ENCODE results near the gene MAP7.

Gene MAP7

DNA sequence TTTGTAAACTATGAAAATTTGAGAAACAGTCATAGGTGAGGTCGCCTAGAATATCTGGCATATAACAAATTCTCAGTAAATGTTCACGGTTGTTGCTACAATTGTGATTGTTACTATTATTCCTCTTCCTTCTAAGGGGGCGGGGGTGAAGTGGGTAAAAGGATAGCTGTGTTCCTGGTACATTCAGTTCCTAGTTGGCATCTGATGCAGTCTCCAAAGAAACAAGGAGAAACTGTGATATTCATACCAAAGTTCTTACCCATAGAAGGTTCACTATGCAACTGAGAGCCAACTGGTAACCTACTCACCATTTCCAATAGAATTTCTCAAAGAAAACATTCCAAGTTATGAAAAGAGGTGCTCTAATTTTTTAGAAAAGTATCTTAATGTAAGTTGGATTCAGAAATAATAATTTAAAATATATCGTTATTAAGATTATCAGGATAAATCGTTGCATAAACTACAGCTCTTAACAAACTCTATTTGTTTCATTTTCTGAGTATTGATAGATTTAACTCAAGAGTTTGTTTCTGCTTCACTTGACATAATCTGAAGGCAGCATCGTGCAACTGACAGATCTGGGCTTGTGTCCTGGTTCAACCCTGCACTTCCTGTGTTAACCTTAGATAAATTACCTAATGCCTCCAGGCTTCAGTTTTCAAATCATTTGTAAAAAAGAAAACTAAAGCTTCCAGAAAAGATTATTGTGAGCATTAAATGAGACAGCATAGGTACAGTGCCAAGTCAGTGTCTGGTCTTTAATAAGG lies 13.3 kb upstream of the MAP7 start:
- DNase-seq = no peak

DNA sequence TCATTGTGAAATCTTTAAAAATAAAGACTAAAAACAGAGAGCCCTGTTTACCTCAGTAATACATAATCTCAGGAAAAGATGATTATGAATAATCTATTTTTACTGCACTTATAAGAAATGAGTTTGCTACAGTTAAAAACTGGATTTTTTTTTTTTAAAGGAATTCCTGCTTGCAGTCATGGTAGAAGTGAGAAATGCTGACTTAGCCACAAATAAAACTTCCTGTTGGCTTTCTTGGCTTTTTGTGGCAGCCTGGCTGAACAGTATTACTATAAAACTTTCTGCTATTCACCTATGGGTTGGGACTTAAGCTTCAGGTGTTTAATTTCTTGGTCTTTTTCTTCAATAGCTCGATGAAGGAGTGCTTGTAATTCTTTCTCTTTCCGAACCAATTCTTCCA lies 12.0 kb upstream of the MAP7 start:
- no peak for DNase-seq

DNA sequence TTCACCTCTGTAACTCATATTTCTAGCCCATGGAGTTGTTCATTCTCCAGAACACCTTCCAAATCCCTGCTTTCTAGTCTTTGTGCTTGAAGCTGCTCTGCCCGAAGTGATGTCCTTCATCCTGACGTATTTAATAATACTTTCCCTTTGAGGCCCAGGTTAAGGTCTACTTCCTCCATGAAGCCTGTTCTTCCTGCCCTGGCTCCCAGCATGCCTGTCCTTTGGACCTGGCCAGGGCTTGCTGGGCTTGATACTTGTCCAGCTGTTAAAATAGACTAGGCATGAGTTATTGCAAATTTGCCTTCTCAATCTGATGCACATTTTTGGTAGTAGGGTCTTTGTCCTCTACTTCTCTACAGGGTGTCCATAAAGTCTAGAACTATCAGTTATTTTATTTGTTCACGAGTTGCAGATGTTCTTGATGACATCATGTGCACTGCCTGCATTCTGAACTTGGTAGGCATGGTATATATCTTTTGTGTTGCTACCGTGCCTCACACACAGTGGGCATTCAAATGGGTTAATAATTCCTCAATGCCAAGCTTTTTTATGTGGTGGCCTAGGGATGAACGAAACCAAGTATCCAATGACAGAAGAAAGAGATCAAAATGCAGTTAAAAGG lies 3.1 kb upstream of the MAP7 start:
- DNase-seq = no peak

DNA sequence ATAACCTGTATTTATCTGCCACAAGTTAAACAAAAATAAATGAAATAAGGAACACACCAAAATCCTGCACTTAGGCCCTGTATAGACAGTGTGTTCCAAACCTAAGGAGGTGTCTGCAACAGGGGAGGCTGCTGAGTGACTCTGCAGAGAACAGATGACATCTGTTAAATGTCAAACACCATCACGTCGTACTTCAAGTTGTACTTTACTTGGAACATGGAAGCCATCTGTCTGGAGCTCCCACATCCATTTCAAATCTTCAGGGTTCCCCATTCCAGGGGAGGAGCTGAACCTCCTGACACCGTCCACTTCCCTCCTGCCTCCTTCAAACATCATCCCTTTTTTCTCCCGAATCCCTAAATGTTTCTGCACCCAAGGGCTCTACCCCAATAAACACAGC lies 1.8 kb upstream of the MAP7 start:
- no peak for DNase-seq

DNA sequence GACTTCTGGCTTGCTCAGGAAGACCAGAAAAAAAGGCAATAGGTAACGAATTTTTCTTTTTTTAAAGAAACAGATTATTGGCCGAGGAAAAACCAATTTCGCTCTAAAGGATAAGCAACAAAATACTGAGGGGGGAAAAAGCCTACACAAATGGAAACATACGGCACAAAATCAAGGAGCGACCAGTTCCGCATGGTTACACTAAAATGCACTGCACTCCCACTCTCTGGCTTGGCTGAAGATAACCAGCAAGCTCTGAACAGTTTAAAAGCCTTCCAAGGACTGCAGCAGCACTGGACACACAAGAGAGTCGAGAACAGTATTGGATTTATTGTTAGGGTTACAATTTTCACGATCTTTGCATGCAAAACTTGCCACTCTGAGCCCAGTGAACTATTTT lies 881 bp upstream of the MAP7 start:
- no peak for DNase-seq

DNA sequence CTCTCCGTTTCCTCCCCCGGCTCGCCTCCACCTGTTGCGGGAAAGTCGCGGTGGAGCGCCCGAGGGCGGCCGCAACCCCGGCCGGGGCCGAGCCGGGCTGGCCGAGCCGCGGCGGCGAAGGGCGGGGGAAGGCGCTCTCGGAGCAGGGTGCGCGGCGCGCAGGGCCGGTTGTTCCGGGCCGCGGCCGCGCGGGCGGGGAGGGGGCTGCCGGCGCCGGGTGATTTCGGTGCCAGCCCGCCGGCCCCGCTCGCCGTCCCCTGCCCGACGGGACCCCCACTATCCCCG lies 235 bp downstream of the MAP7 start:
- no peak for DNase-seq

DNA sequence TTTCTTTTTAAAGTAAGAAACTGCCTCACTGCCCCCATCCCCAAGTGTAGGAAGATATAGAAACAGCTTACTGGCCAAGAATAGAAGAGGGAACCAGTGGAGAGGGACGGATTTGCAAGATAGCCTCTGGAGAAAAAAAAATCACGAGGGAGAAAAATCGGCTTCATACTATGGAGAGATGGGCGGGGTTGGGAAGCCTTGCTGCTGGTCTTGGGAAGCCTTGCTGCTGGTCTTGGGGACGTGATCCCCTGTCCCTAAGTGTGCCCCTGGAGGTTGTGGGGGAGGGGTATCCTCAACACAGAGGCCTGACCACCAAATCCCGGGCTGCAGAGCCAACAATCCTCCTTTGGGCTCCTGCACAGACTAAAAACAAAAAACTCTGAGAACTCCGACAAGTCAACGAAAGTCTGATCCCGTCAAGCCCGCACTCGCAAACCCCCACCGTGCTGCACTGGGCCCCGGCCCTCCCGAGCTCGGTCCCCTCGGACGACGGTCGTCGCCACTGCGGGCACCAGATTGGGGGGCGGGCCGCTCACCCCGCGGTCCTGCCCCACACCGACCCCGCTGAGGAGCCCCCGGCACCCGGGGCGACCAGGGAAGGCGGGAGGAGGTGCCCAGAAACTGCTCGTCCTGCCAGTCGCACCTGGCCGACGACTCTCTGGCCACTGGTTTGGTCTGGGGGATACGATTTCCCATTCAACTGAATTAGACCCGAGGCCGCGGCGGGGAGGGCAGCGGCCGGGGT lies 750 bp downstream of the MAP7 start:
- DNase-seq = no peak

DNA sequence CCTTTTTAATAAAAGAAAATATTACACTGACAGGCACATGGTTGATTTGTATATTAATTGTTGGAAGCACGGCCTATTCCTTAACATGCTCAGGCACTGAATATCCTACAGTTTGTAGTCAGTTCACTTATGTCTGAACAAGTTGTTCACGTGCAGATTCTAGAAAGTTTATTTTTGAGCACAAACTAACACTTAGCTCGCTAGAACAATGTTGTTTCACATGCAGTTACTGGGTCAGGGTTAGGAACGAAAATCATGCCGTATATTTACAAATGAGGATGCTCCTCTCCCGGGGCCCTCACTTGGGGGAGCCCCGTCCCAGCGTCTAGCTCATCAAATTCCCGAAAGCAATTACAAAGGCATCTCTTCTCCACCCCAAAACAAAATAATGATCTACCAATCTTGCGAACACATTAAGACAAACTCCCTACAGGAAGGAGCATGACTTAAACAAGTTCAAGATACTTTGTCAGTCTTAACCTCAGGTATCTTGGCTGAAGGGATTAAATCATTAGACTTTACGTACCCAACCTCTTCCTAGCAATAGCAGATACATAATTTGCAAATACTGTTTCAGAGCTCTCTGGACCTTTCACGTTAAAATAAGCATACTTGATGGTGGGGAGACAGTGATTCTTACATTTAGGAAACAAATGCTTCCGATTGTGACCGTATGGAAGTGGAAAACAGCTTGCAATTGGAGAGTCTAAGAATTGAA lies 1.5 kb downstream of the MAP7 start:
- DNase-seq = no peak

DNA sequence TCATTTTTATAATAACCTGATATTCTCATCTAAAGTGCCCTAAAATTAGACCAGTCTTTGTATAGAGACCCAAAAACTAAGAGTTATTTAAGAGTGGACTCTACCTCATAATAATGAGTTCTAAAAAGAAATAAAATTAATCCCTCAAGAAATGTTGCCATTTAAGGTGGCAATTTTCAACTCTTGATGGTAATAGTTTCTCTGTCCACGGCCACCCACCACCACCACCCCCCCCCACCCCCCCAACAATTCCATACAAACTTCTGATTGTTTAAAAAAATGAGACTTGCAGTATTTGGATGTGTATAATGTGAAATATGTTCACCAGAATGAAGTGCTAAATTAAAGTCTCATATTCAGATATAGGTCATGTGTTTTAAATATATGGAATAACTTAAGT lies 2.4 kb downstream of the MAP7 start:
- DNase-seq = no peak

DNA sequence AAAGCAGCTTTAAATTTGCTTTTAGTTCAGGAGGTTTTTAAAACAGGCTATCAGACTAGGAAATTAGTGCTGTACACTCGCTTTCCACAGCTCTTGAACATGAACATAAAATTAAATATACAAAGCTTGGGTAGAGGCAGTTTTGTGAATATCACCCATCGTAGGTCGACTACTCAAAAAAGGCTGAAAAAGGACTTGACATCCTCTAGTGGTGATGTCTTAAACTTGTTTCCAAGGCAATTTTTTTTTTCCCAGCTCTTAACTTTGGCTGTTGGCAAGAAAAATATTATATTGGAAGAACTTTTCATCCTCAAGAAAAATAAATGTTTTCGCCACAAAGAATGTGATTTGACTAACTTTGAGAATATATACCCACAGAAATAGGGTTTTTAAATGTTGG lies 2.9 kb downstream of the MAP7 start:
- no peak for DNase-seq

DNA sequence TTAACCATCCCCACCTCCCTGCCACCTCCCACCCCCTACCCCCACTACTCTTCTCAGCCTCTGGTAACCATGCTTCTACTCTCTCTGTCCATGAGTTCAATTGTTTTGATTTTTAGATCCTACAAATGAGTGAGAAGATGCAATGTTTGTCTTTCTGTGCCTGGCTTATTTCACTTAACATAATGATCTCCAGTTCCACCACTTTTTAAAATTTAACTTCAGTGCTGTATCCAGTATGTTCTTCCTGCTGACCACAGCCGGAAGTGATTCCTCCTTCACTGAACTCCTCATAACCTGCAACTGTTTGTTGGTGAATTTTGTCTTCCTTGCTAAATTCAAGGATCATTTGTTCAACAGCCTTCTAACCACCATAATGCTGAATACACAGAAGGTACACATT lies 3.9 kb downstream of the MAP7 start:
- no peak for DNase-seq

DNA sequence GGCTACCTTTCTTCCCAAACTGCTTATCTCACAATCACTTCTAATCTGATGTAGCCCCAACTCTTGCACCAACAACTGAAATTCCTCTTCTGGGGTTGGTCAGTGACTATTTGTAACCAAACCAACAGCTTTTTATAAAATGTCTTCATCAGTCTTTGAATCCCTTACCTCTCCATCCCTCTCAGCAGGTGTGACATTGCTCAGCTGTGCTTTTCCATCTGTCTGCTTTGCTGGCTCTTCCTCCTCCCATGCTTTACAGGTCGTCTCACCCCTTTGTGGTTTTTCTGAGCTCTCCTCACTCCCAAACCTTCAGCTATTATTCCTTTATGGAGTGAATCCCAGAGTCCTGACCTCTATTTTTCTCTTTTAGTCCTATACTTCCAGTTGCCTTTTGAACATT lies 5.9 kb downstream of the MAP7 start:
- DNase-seq = no peak

DNA sequence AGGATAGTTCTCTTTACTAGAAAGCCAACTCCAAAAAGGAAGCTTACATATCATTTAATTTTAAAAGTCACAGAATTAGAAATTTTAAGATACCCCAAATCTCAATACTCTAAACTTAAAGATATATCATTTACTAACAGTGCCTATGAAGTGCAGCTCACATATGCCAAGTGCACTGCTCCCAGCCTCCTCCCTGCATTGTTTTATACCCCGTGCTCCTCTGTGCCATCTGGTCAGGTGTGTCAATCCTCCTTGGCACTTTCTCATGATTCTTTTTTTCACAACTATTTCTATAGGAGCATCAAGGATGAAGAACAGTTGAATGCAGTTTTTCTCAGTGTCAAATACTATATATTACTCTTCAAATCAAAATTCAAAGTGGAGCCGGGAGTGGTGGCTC lies 8.8 kb downstream of the MAP7 start:
- DNase-seq = no peak

DNA sequence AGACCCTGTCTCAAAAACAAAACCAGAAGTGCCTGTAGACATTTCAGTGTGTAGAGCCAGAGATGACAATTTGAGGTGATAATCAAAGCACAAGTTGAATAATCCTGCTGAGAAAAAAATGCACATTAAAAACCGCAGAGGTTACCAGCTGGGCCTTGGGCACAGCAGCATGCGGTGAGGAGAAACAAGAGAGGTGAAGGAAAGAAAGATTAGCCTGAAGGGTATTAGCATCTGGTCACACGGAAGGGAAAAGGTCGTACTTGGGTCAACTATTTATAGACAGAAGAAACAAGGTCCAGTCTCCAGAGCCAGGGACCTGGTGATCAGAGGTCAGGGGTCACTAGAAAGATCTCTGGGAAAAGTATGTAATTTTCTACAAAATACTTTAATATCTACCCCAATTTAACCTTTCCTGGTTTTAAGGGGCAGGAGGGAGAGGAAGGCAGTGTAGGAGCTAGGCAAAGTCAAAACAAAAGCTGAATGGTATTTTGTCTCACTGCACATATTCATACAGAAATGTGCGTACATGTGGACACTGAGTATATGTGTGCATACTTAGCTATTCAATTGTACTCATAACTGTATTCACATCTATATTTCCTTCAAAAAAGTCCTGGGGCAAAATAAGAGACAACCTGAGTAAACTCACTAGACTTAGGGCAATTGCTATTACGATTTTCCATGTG lies 10.1 kb downstream of the MAP7 start:
- DNase-seq = no peak

DNA sequence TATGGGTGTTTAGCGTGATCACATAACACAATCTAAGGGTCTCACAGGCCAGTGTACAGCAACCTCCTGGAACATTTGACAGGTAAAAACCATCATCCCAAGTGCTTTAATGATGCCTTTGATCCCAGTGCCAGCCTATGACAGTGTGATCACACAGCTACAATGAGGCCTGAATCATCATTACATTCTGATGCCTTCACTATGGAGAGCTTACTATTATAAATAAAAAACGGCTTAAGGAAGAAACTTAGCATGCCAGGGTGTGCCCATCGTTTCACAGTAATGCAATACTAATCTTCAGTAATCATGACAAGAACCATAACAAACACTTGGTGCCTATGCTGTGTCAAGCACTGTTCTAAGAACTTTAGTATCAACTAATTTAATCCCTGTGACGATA lies 11.4 kb downstream of the MAP7 start:
- no peak for DNase-seq

DNA sequence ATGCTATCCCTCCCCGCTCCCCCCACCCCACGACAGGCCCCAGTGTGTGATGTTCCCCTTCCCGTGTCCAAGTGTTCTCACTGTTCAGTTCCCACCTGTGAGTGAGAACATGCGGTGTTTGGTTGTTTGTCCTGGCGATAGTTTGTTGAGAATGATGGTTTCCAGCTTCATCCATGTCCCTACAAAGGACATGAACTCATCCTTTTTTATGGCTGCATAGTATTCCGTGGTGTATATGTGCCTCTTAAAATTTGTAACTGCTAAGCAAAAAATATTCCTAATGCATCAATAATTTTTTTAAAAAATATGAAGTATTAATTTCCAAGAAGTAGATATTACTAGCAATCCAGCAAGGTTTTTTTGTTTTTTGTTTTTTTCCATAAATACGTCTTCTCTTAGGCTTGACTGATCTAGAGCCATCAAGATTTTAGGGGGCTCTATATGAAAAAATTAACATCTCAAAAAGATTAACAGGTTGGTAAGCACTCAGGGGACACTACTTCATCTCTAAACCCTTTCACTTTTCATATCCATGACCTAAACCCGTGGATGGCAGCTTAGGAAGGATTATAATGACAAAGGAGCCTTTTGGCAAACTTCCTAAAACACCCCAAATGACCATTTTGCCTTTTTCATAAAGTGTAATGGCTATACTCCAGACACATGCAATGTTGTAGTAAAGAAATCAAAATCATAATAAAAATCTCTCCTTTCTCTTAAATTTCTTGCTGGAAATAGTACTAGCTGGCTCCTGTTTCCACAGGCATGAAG lies 14.2 kb downstream of the MAP7 start:
- no peak for DNase-seq

DNA sequence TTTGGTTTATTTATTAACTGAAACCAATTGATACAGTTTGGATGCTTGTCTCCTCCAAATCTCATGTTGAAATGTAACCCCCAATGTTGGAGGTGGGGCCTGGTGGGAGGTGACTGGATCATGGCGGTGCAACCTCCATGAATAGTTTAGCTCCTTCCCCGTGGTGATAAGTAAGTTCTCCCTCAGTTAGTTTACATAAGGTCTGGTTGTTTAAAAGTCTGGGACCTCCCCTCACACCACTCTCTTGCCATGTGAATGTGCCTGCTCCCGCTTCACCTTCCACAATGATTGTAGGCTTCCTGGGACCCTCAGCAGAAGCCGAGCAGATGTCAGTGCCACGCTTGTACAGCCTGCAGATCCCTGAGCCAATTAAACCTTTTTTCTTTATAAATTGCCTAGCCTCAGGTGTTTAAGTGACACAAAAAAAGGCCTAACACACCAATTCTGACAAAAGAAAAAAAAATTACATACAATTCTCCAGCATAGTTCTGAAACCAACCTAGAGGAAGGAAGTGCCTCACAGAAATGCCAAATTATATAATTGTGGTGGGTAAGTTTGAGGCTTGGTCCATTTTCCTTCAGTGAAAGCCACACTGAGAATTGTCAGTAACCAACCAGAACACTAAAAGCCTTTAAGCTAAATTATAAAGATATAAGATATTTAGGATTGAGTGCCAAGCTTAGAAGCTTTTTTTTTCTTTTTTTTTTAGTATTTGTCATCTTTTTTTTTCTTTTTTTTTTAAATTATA lies 15.0 kb downstream of the MAP7 start:
- DNase-seq = no peak

DNA sequence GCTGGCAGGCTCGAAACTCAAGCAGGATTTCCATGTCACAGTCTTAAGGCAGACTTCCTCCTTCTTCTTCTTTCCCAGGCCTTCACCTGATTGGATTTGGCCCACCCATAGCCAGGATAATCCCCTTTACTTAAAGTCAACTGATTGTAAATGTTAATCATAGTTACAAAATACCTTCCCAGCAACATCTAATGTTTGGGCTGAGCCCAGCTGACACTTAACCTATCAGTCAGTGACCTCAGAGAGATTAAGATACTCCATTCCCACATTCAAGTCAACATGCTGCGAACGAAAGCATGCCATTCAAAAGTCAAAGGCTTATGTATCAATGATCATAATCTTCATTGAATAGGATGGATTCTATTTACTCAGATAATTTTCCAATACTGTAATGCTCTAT lies 16.0 kb downstream of the MAP7 start:
- no peak for DNase-seq

DNA sequence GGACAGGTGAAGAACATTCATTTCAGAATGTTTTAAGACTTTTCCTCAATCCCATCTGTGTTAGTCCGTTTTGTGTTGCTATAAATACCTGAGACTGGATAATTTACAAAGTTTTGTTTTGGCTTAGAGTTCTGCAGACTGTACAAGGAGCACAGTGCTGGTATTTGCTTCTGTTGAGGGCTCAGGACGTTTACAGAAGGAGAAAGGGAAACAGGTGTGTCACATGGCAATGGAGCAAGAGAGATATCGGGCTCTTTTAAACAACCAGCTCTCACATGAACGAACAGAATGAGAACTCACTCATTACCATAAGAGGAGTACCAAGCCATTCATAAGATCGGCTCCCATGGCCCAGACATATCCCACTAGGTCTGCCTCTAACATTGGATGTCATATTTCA lies 16.7 kb downstream of the MAP7 start:
- DNase-seq = no peak

DNA sequence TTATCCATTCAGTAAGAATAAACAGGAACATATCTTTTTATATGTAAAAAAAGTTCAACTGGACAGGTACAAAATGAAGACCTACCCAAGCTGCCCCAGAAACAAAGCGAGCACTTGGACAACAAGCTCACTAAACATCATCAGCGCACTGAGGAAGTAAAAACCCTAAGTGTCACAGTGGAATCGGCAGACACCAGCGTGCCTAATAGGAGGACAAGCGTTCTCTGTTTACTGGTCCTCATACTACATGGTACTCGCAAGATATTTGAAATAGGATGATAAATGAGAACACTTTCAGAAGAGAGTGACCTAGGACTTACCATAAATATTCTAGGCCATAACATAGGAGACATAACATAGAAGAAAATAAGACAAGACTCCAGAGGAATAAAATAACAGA lies 18.2 kb downstream of the MAP7 start:
- DNase-seq = no peak

DNA sequence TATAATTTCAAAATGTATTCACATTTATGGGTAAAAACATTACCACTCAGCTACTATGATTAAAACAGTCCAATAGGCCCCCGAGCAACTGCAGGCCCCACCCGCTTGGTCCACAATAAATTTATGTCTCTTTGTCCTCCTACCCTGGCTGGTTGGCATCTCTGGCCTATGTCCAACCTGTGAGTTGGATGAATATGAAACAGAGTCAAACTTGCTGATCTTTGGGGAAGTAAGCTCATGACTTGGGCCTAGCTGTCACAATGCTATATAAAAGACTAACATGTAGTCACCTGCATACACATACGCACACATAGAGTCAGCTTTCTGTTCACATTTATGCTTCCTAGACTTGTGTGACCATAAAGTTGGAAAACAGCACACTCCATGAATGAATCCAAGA lies 20.5 kb downstream of the MAP7 start:
- no peak for DNase-seq

DNA sequence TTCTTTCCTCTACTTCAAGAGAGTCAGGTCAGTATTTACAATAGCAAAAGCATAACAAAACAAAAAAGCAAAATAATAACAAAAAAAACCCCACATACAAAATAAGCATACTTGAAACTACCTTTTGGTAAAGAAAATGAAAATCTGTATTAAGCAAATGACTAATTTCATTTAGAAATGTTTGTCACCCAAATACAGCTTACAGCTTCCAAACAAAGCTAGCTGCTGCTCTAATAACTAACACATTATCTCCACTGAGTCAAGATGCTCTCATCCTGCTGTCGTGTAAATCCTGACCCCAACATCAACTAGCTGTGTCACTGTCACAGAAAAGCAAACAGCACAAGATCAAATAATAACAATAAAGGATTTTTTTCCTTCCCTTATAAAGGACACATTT lies 21.7 kb downstream of the MAP7 start:
- DNase-seq = no peak
